Measurements from ENCODE around the gene ADGRL3. TPM values are rescaled to one million over a fixed set of nuclear protein-coding genes. Genes with fewer than 3 reads are reported as not detected.

ADGRL3 gene
- 70.0 and 93.6 TPM in 2 replicates for total RNA-seq (ENCODE audit: low replicate concordance)

GRCh38 chr4:61200187-61200915, at the start of gene ADGRL3:
ADGRL3 (plus strand) TSS chr4:61200326.
- peaks cover 2% of the 10 kb centered on the region for H3K9me3 Mint-ChIP-seq

GRCh38 chr4:61152433-61152832, 47.7 kb upstream of the ADGRL3 start:
- H3K9me3 Mint-ChIP-seq: no peaks in the 10 kb centered on the region
- no peak overlapping the region for H3K27ac ChIP-seq
- no peak overlapping the region for H3K4me3 ChIP-seq
- H3K27ac Mint-ChIP-seq: no peak overlapping the region
- no peaks in the 10 kb centered on the region for H3K27me3 ChIP-seq
- H3K79me2 ChIP-seq (ENCODE audit: low read depth): no peaks in the 10 kb centered on the region
- H2AFZ ChIP-seq (replicated peaks): peak overlapping the region; percentile 61
- H3K9me3 ChIP-seq (ENCODE audit: low read depth): no peaks in the 10 kb centered on the region
- no peak overlapping the region for H3K4me2 ChIP-seq
- no peaks in the 10 kb centered on the region for H4K20me1 ChIP-seq (ENCODE audit: low read depth)
- TF ChIP-seq EZH2phosphoT487 (IDR thresholded peaks at IDR 0.05) (no peak), EZH2 (IDR thresholded peaks at IDR 0.05) (no peak), CTCF (IDR thresholded peaks at IDR 0.05) (no peak)
- no peaks in the 10 kb centered on the region for H3K36me3 ChIP-seq
- H3K9ac ChIP-seq: no peak overlapping the region
- no peaks in the 10 kb centered on the region for H3K4me1 Mint-ChIP-seq
- no peak overlapping the region for H3K4me3 Mint-ChIP-seq
- H3K36me3 Mint-ChIP-seq: no peaks in the 10 kb centered on the region
- peaks cover 3% of the 10 kb centered on the region for H3K27me3 Mint-ChIP-seq (ENCODE audit: insufficient read depth, low read depth)
- no peaks in the 10 kb centered on the region for H3F3A ChIP-seq (ENCODE audit: low read depth)
- no peak for DNase-seq (ENCODE audit: low spot score)
- H3K4me1 ChIP-seq: no peaks in the 10 kb centered on the region

More at GRCh38 chr4:61200187-61200915, at the start of gene ADGRL3:
- peak; percentile 95 for DNase-seq (ENCODE audit: low spot score)
- Histone ChIP-seq H3K27me3 (peaks cover 21% of the 10 kb centered on the region), H3K4me3 (peak within 1 kb of the TSS; percentile 86), H3K4me1 (peaks cover 22% of the 10 kb centered on the region), H2AFZ (replicated peaks) (peak within 1 kb of the TSS; percentile 20), H3K9ac (peak within 1 kb of the TSS; percentile 69), H3K27ac (peak within 1 kb of the TSS; percentile 69), H4K20me1 (ENCODE audit: low read depth) (peaks cover 34% of the 10 kb centered on the region), H3K4me2 (peak within 1 kb of the TSS; percentile 90), H3K9me3 (ENCODE audit: low read depth) (no peaks in the 10 kb centered on the region), H3F3A (ENCODE audit: low read depth) (peaks cover 19% of the 10 kb centered on the region), H3K36me3 (no peaks in the 10 kb centered on the region), H3K79me2 (ENCODE audit: low read depth) (peaks cover 50% of the 10 kb centered on the region)
- TF ChIP-seq EZH2 (IDR thresholded peaks at IDR 0.05) (peak; percentile 23), CTCF (IDR thresholded peaks at IDR 0.05) (peak; percentile 3), EZH2phosphoT487 (IDR thresholded peaks at IDR 0.05) (peak; percentile 27)
- Mint-ChIP-seq H3K36me3 (no peaks in the 10 kb centered on the region), H3K27me3 (ENCODE audit: insufficient read depth, low read depth) (peaks cover 2% of the 10 kb centered on the region), H3K4me3 (peak within 1 kb of the TSS; percentile 99), H3K27ac (peak within 1 kb of the TSS; percentile 99), H3K4me1 (peaks cover 30% of the 10 kb centered on the region)

- no peak overlapping the region for H3K27ac Mint-ChIP-seq
- no peaks in the 10 kb centered on the region for H3K36me3 ChIP-seq
- no peaks in the 10 kb centered on the region for H3K4me1 ChIP-seq
- no peak overlapping the region for H2AFZ ChIP-seq (replicated peaks)
- peaks cover 6% of the 10 kb centered on the region for H3K27me3 Mint-ChIP-seq (ENCODE audit: insufficient read depth, low read depth)
- H4K20me1 ChIP-seq (ENCODE audit: low read depth): no peaks in the 10 kb centered on the region
- no peaks in the 10 kb centered on the region for H3K9me3 ChIP-seq (ENCODE audit: low read depth)
- no peak for TF ChIP-seq EZH2phosphoT487 (IDR thresholded peaks at IDR 0.05)
- TF ChIP-seq CTCF (IDR thresholded peaks at IDR 0.05): no peak
- no peak for TF ChIP-seq EZH2 (IDR thresholded peaks at IDR 0.05)
- no peaks in the 10 kb centered on the region for H3K79me2 ChIP-seq (ENCODE audit: low read depth)
- no peaks in the 10 kb centered on the region for H3F3A ChIP-seq (ENCODE audit: low read depth)
- DNase-seq (ENCODE audit: low spot score): no peak
- no peak overlapping the region for H3K4me3 Mint-ChIP-seq
- H3K27ac ChIP-seq: no peak overlapping the region
- H3K27me3 ChIP-seq: no peaks in the 10 kb centered on the region
- H3K36me3 Mint-ChIP-seq: no peaks in the 10 kb centered on the region
- no peak overlapping the region for H3K9ac ChIP-seq
- no peak overlapping the region for H3K4me3 ChIP-seq
- no peak overlapping the region for H3K4me2 ChIP-seq
- no peaks in the 10 kb centered on the region for H3K9me3 Mint-ChIP-seq
- H3K4me1 Mint-ChIP-seq: no peaks in the 10 kb centered on the region
These were observed 39.6 kb upstream of the ADGRL3 start for GRCh38 chr4:61160478-61160877.

Data from neural progenitor cell (in vitro differentiated cells).